Measurements from ENCODE around the gene KCNIP1. TPM values are rescaled to one million over a fixed set of nuclear protein-coding genes. Genes with fewer than 3 reads are reported as not detected.

Gene KCNIP1
- total and polyA plus RNA-seq, 10 of the 15 experiments (the other 5 are each of a cell fraction or from before 2014, with no cell fraction given) = not detected

- CTCF ChIA-PET = no interaction called here
- H3K27ac ChIP-seq (ENCODE audit: control insufficient read depth, insufficient read depth) = no peak overlapping the region
- H4K20me1 ChIP-seq (ENCODE audit: control insufficient read depth, insufficient read depth) = no peaks in the 10 kb centered on the region
- intact Hi-C loops (cut with micrococcal nuclease; ENCODE audit: unreplicated experiment) = no loop called here
- SMC1A ChIA-PET (ENCODE audit: uncharacterized antibody, unreplicated experiment) = no interaction called here
- no peak for TF ChIP-seq IRF3 (IDR thresholded peaks at IDR 0.05)
- TF ChIP-seq CUX1 (IDR thresholded peaks at IDR 0.05; ENCODE audit: insufficient replicate concordance, low read depth, low read length) = no peak
- no peak for TF ChIP-seq PML (IDR thresholded peaks at IDR 0.05; ENCODE audit: low read length)
- no peak for TF ChIP-seq SUPT20H (IDR thresholded peaks at IDR 0.05; ENCODE audit: borderline replicate concordance, control insufficient read depth, low read depth, low read length)
- TF ChIP-seq BMI1 (IDR thresholded peaks at IDR 0.05; ENCODE audit: borderline replicate concordance) = no peak
- TF ChIP-seq CEBPB (IDR thresholded peaks at IDR 0.05; ENCODE audit: borderline replicate concordance in 1 of 2, low read depth in 2 of 2, low read length in 2 of 2) = no peak
- TF ChIP-seq CREB1 (IDR thresholded peaks at IDR 0.05; ENCODE audit: low read depth) = no peak
- no peak for TF ChIP-seq CBFB (IDR thresholded peaks at IDR 0.05; ENCODE audit: low read depth)
- TF ChIP-seq SIN3A (IDR thresholded peaks at IDR 0.05; ENCODE audit: low read depth, low read length) = no peak
- no TSS peak for BruUV-seq (replicated peaks)
- no peak overlapping the region for H2AFZ ChIP-seq (ENCODE audit: control insufficient read depth, low read depth, low read length)
- no peaks in the 10 kb centered on the region for H3K36me3 ChIP-seq (ENCODE audit: control insufficient read depth in 2 of 2, insufficient read depth in 2 of 2, low read length in 1 of 2)
- FAIRE-seq (no peak), ATAC-seq (no peak), DNase-seq (ENCODE audit: low read depth, low spot score) (no peak)
- RAD21 ChIA-PET (ENCODE audit: unreplicated experiment) = no interaction called here
- 26% methylated on average over 19 of the region's 19 CpGs for WGBS (ENCODE audit: insufficient coverage, insufficient replicate concordance, low lambda C conversion rate, missing lambda C conversion rate)
- no peaks in the 10 kb centered on the region for H3K9me3 ChIP-seq (replicated peaks; ENCODE audit: control insufficient read depth, insufficient read depth, low read length)
- POLR2A ChIA-PET = interaction anchor here (1.0 kb wide), 1 partner anchor 14 kb away, joined by 3 read pairs; no protein-coding TSS in a partner anchor
- H3K9ac ChIP-seq (ENCODE audit: control insufficient read depth, insufficient read depth, low read length) = no peak overlapping the region
- no peaks in the 10 kb centered on the region for H3K79me2 ChIP-seq (ENCODE audit: control insufficient read depth, insufficient read depth, low read length)
- H3K4me2 ChIP-seq (ENCODE audit: control insufficient read depth, insufficient read depth) = no peak overlapping the region
- H3K27me3 ChIP-seq (replicated peaks in 1 of 2; ENCODE audit: control insufficient read depth in 2 of 2, insufficient read depth in 2 of 2, low read length in 1 of 2) = peaks cover 2 to 3% of the 10 kb centered on the region in 2 experiments; a peak in 3 of 4 replicates
- no peak overlapping the region for H3K4me3 ChIP-seq
- no peaks in the 10 kb centered on the region for H3K4me1 ChIP-seq (ENCODE audit: control insufficient read depth, insufficient read depth, low read length)
- in situ Hi-C loops (cut with MboI) = no loop called here
Measured at GRCh38 chr5:170483701-170484458, 19.9 kb upstream of the KCNIP1 start.

Data from GM12878 (cell line).